Activated CD8-positive, alpha-beta memory T cell treated with anti-CD3 and anti-CD28 coated beads, Interleukin-2, amount 10 ng/mL, durations not matched to agents 7 days and 5 days (primary cell): ENCODE results near the gene POLR3H. TPM values are rescaled to one million over a fixed set of nuclear protein-coding genes. Genes with fewer than 3 reads are reported as not detected.
"Not testable (repeated sequence)": the region's sequence is repeated elsewhere in the genome, so short reads cannot be mapped to it uniquely, and the experiment has no call there.

Source experiments
- ATAC-seq: fragments of 150-1000 bp; cut with Tn5 transposase; one replicate; pipeline ENCODE4 v1.10.0; 2021; ENCODE audit warnings: moderate library complexity
- CTCF ChIA-PET: fragments of 350-600 bp; sonication (Branson Sonifier 250); formaldehyde crosslinking; loops from one replicate; lab custom pipeline; 2021; ENCODE audit warnings: antibody characterized with exemption; lab: Charles Lee
- DNase-seq: peaks from one replicate; pipeline ENCODE4 v3.0.0-alpha.2; 2020
- H3K27ac Mint-ChIP-seq: one replicate; pipeline ENCODE4 v1.8.0; 2021; ENCODE audit warnings: mild to moderate bottlenecking, mixed read lengths
- H3K27me3 Mint-ChIP-seq: one replicate; pipeline ENCODE4 v1.8.0; 2021; ENCODE audit warnings: mixed read lengths
- H3K36me3 Mint-ChIP-seq: one replicate; pipeline ENCODE4 v1.8.0; 2021; ENCODE audit warnings: mild to moderate bottlenecking, mixed read lengths
- H3K4me1 Mint-ChIP-seq: one replicate; pipeline ENCODE4 v1.8.0; 2021; ENCODE audit warnings: mixed read lengths
- H3K4me3 Mint-ChIP-seq: one replicate; pipeline ENCODE4 v1.8.0; 2021; ENCODE audit warnings: mild to moderate bottlenecking, moderate library complexity, mixed read lengths
- H3K9me3 Mint-ChIP-seq: one replicate; pipeline ENCODE4 v1.8.0; 2022; ENCODE audit warnings: low read depth, mixed read lengths
- total RNA-seq, 2 experiments: library from RNA; stranded (reverse); gene quantifications; one replicate each; pipeline ENCODE4 v1.2.3, GENCODE V29; 2021

Gene POLR3H, protein sequence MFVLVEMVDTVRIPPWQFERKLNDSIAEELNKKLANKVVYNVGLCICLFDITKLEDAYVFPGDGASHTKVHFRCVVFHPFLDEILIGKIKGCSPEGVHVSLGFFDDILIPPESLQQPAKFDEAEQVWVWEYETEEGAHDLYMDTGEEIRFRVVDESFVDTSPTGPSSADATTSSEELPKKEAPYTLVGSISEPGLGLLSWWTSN
- 10 to 100 TPM; 32.4 to 43.7 TPM for total RNA-seq

DNA sequence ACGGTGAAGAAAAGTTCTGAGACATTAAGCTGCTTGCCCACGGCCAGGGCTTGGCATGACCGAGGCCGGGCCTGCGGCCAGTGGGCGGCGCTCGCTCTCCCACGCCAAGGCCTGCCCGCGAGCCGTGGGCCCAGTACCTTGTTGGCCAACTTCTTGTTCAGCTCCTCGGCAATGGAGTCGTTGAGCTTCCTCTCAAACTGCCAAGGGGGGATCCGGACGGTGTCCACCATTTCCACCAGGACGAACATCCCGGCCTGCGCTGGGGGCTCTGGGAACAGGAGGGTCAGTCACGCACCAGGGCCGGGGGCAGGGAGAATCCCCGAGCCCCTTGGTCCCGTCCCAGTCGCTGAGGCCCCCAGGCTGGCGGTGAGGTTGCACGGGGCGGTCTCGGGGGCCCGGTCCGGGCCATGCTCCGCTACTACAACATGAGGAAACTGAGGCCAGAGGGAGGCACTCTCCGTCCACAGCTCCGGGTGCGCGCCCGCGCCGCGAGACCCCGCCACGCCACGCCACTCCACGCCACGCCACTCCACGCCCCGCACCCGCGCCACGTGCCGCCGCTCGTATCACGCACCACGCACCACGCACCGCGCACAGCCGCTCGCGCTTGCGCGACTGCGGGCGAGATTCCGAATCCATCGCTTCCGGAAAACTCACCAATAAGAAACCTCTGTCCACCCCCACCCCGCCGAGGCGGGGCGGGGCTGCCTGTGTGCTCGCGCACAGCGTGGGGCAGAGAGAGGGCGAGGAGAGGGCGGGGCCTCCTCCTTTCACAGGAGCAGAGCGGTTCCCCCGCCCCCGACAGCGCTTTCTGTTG, at the start of gene POLR3H:
Gene POLR3H (minus strand): TSS at position 617 of the 817 bp plus-strand sequence. CDS start 369 bp downstream, at position 248.
- CTCF ChIA-PET, result interaction anchor here (0.6 to 3.0 kb wide), 15 partner anchors 17 to 163 kb away, joined by 3 to 10 read pairs (median 3); partner anchors contain the start of genes ACO2, PHF5A, PMM1 and TEF
- H3K36me3 Mint-ChIP-seq, result peaks cover 2% of the 10 kb centered on the region
- no peaks in the 10 kb centered on the region for H3K9me3 Mint-ChIP-seq

DNA sequence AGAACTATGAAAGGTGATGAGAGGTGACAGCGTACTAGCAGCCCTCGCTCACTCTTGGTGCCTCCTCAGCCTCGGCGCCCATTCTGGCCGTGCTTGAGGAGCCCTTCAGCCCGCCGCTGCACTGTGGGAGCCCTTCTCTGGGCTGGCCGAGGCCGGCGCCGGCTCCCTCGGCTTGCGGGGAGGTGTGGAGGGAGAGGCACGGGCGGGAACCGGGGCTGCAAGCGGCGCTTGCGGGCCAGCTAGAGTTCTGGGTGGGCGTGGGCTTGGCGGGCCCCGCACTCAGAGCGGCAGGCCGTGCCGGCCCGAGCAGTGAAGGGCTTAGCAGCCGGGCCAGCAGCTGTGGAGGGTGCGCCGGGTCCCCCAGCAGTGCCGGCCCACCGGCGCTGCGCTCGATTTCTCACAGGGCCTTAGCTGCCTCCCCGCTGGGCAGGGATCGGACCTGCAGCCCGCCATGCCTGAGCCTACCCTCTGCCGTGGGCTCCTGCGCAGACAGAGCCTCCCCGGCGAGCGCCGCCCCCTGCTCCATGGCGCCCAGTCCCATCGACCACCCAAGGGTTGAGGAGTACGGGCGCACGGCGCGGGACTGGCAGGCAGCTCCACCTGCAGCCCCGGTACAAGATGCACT, 49.2 kb upstream of the POLR3H start:
- not testable (repeated sequence) for ATAC-seq, DNase-seq, H3K9me3 Mint-ChIP-seq, H3K4me3 Mint-ChIP-seq, H3K36me3 Mint-ChIP-seq, H3K27ac Mint-ChIP-seq, H3K27me3 Mint-ChIP-seq
- H3K4me1 Mint-ChIP-seq, result peaks cover 21% of the 10 kb centered on the region
- CTCF ChIA-PET, result interaction anchor here (0.7 kb wide), 1 partner anchor 11 kb away, joined by 3 read pairs; no protein-coding TSS in a partner anchor

More for the DNA sequence above, at the start of gene POLR3H:
- Mint-ChIP-seq H3K27me3 (no peaks in the 10 kb centered on the region), H3K27ac (peak within 1 kb of the TSS; percentile 92), H3K4me1 (peaks cover 40% of the 10 kb centered on the region), H3K4me3 (peak within 1 kb of the TSS; percentile 93)
- ATAC-seq, result peak; percentile 98
- peak; percentile 98 for DNase-seq

DNA sequence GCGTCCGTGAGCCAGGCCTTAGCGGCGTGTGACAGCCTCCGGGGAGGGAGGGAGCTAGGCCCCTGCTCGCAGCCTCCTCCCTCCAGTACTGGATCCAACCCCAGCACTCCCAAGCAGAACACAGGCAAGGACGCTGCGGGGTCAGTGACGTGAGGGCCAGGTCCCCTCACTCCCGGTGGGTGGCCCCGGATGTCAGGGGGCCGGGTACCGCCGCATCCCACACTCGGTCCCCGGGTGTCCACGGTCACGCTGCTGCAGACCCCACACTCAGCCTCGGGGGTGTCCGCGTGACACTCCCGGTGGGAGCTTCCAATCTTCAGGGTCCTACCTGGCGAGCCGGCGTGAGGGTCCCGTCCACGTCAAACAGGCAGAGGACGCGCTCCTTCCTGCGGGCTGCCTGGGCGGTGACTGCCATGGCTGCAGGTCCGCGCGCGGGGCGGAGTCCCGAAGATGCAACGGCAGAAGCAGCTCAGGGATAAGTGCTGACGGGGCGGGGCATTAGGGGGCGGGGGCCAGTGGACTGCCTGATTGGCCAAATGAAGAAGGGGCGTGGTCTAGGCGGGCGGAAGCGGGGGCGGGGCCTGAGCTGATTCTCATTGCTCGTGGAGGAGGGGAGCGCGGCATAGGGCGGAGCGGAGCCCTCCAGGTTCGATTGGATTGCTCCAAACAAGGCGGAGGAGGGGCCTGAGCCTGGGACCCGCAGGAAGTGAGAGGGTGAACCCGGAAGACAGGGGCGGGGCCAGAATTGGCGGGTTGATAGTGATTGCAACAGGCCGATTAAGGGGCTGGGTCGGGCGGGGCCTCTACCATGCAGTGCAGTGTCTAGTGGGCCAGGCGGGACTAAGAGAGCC, 45.3 kb upstream of the POLR3H start, which contains the start of gene PMM1:
Gene PMM1 (minus strand): TSS at position 450 of the 851 bp plus-strand sequence. CDS start 35 bp downstream, at position 415.
- Mint-ChIP-seq H3K27ac (peak within 1 kb of the TSS; percentile 96), H3K4me3 (peak within 1 kb of the TSS; percentile 99), H3K9me3 (no peaks in the 10 kb centered on the region), H3K27me3 (no peaks in the 10 kb centered on the region), H3K4me1 (peaks cover 20% of the 10 kb centered on the region), H3K36me3 (peaks cover 2% of the 10 kb centered on the region)
- ATAC-seq, result peak; percentile 97
- peak; percentile 100 for DNase-seq
- CTCF ChIA-PET, result interaction anchor here (0.6 to 3.7 kb wide), 19 partner anchors 8 to 186 kb away, joined by 3 to 20 read pairs (median 4); partner anchors contain the start of genes ACO2, PHF5A and POLR3H

GRCh38 chr22:41587347-41587723, 43.1 kb upstream of the POLR3H start:
- no peak overlapping the region for H3K4me3 Mint-ChIP-seq
- DNase-seq (no peak), ATAC-seq (no peak)
- H3K27me3 Mint-ChIP-seq, result no peaks in the 10 kb centered on the region
- no peaks in the 10 kb centered on the region for H3K9me3 Mint-ChIP-seq
- H3K27ac Mint-ChIP-seq, result peak overlapping the region; percentile 25
- H3K4me1 Mint-ChIP-seq, result peaks cover 20% of the 10 kb centered on the region
- H3K36me3 Mint-ChIP-seq, result peaks cover 12% of the 10 kb centered on the region
- CTCF ChIA-PET, result interaction anchor here (1.1 kb wide), 1 partner anchor 73 kb away, joined by 3 read pairs; no protein-coding TSS in a partner anchor

DNA sequence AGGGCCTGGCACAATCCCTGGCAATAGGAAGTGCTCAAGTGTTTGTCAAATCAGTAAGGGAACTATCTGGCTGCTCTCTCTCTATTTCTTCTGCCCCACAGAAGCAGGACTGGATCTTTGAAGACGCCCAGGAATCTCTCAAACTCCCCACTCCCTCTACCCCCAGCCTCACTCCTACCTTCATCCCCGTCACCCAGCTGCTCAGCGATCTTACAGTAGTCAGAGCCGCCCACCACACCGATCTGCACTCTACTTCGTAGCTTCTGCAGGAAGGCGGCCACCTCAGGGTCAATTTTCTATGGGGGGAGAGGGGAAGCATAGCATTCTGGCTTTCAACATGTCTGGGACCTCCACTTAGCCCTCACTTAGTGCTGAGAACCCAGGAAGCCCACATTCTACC, 41.6 kb upstream of the POLR3H start:
- peaks cover 12% of the 10 kb centered on the region for H3K36me3 Mint-ChIP-seq
- no peak overlapping the region for H3K4me3 Mint-ChIP-seq
- DNase-seq (no peak), ATAC-seq (no peak)
- no peaks in the 10 kb centered on the region for H3K9me3 Mint-ChIP-seq
- H3K27ac Mint-ChIP-seq, result no peak overlapping the region
- CTCF ChIA-PET, result interaction anchor here (1.1 kb wide), 1 partner anchor 9 kb away, joined by 3 read pairs; no protein-coding TSS in a partner anchor
- peaks cover 19% of the 10 kb centered on the region for H3K4me1 Mint-ChIP-seq
- H3K27me3 Mint-ChIP-seq, result no peaks in the 10 kb centered on the region

- DNase-seq (no peak), ATAC-seq (no peak)
- CTCF ChIA-PET, result interaction anchor here (1.1 kb wide), 1 partner anchor 8 kb away, joined by 3 read pairs; no protein-coding TSS in a partner anchor
- H3K4me1 Mint-ChIP-seq, result peaks cover 18% of the 10 kb centered on the region
- no peak overlapping the region for H3K27ac Mint-ChIP-seq
- H3K27me3 Mint-ChIP-seq, result no peaks in the 10 kb centered on the region
- no peaks in the 10 kb centered on the region for H3K9me3 Mint-ChIP-seq
- H3K36me3 Mint-ChIP-seq, result peaks cover 13% of the 10 kb centered on the region
- H3K4me3 Mint-ChIP-seq, result no peak overlapping the region
Measured at GRCh38 chr22:41584881-41585280, 40.6 kb upstream of the POLR3H start.

- peaks cover 3% of the 10 kb centered on the region for H3K4me1 Mint-ChIP-seq
- H3K4me3 Mint-ChIP-seq, result no peak overlapping the region
- no peak overlapping the region for H3K27ac Mint-ChIP-seq
- H3K27me3 Mint-ChIP-seq, result no peaks in the 10 kb centered on the region
- H3K9me3 Mint-ChIP-seq, result no peaks in the 10 kb centered on the region
- ATAC-seq (no peak), DNase-seq (no peak)
- CTCF ChIA-PET, result interaction anchor here (0.6 to 1.3 kb wide), 2 partner anchors 12 to 36 kb away, joined by 3 read pairs; no protein-coding TSS in a partner anchor
- peaks cover 15% of the 10 kb centered on the region for H3K36me3 Mint-ChIP-seq
Measured at GRCh38 chr22:41582694-41583093, 38.4 kb upstream of the POLR3H start.

GRCh38 chr22:41579997-41580355, 35.7 kb upstream of the POLR3H start:
- no peak for ATAC-seq
- Mint-ChIP-seq H3K27ac (no peak overlapping the region), H3K4me3 (no peak overlapping the region), H3K27me3 (no peaks in the 10 kb centered on the region), H3K9me3 (no peaks in the 10 kb centered on the region), H3K36me3 (peaks cover 14% of the 10 kb centered on the region), H3K4me1 (peaks cover 2% of the 10 kb centered on the region)
- CTCF ChIA-PET, result no interaction called here
- DNase-seq, result no peak

- Mint-ChIP-seq H3K4me1 (peaks cover 2% of the 10 kb centered on the region), H3K36me3 (peaks cover 13% of the 10 kb centered on the region), H3K27me3 (no peaks in the 10 kb centered on the region), H3K27ac (no peak overlapping the region), H3K9me3 (no peaks in the 10 kb centered on the region), H3K4me3 (no peak overlapping the region)
- DNase-seq (no peak), ATAC-seq (no peak)
- CTCF ChIA-PET, result interaction anchor here (3.5 kb wide), 1 partner anchor 10 kb away, joined by 20 read pairs; the partner anchor contains the start of gene PMM1
Measured at GRCh38 chr22:41579297-41579996, 35.2 kb upstream of the POLR3H start.

DNA sequence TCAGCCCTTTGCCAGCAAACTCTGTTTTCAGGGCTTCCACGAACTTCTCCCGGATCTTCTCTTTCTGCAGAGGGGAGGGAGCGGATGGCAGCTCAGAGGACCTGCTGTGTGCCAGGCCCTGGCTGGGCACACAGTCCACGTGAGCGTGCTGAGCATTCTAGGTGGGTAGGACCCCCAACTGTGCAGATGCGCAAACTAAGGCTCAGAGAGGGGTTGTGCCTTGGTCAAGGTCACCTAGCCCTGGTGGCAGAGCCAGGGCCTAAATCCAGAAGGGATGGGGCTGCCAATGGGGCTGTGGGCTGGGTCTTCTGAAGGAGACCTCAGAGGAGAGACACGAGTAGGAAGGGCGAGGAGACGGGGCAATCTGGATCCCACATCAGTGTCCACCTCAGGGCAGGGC, 34.5 kb upstream of the POLR3H start:
- H3K27ac Mint-ChIP-seq, result no peak overlapping the region
- no peak overlapping the region for H3K4me3 Mint-ChIP-seq
- H3K27me3 Mint-ChIP-seq, result no peaks in the 10 kb centered on the region
- CTCF ChIA-PET, result interaction anchor here (3.5 kb wide), 1 partner anchor 11 kb away, joined by 20 read pairs; the partner anchor contains the start of gene PMM1
- no peak for ATAC-seq
- H3K9me3 Mint-ChIP-seq, result no peaks in the 10 kb centered on the region
- H3K4me1 Mint-ChIP-seq, result peaks cover 2% of the 10 kb centered on the region
- H3K36me3 Mint-ChIP-seq, result peaks cover 13% of the 10 kb centered on the region
- no peak for DNase-seq

DNA sequence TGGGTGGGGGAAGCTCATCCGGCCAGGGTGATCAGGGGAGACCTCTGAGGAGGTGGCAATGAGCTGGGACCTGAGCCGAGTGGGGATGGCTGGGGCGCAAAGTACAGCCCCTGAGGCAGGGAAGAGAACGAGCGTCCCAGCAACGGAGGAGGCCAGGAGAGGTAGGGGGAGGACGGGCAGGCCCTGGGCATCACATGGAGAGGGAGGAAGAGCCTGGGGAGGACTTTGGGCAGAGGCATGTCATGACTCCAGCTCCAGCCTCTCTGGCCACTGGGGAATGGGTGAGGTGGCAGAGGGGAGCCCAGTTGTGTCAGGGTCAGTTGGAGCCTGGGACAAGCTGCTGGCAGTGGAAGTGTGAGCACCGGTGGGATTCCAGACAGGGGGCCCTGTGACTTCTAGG, 33.8 kb upstream of the POLR3H start:
- H3K4me1 Mint-ChIP-seq, result peaks cover 2% of the 10 kb centered on the region
- H3K36me3 Mint-ChIP-seq, result peaks cover 9% of the 10 kb centered on the region
- CTCF ChIA-PET, result interaction anchor here (0.5 to 3.5 kb wide), 3 partner anchors 11 to 44 kb away, joined by 3 to 20 read pairs (median 3); partner anchors contain the start of genes CSDC2 and PMM1
- no peak overlapping the region for H3K4me3 Mint-ChIP-seq
- H3K27me3 Mint-ChIP-seq, result no peaks in the 10 kb centered on the region
- no peak overlapping the region for H3K27ac Mint-ChIP-seq
- ATAC-seq (no peak), DNase-seq (no peak)
- H3K9me3 Mint-ChIP-seq, result no peaks in the 10 kb centered on the region
